GM19324 (cell line): ENCODE results near the gene TARBP1.
"Not testable (repeated sequence)": the region's sequence is repeated elsewhere in the genome, so short reads cannot be mapped to it uniquely, and the experiment has no call there.

Experiments used
- ATAC-seq: cut with Tn5 transposase; IDR thresholded peaks from one replicate; pipeline ENCODE4 v1.9.1; 2021; ENCODE audit warnings: mild to moderate bottlenecking, moderate library complexity; ENCODE audit not compliant: unreplicated experiment, low FRiP score

TARBP1 gene

GRCh38 chr1:234438579-234438978 is 40.4 kb downstream of the TARBP1 start:
- no peak for ATAC-seq

DNA sequence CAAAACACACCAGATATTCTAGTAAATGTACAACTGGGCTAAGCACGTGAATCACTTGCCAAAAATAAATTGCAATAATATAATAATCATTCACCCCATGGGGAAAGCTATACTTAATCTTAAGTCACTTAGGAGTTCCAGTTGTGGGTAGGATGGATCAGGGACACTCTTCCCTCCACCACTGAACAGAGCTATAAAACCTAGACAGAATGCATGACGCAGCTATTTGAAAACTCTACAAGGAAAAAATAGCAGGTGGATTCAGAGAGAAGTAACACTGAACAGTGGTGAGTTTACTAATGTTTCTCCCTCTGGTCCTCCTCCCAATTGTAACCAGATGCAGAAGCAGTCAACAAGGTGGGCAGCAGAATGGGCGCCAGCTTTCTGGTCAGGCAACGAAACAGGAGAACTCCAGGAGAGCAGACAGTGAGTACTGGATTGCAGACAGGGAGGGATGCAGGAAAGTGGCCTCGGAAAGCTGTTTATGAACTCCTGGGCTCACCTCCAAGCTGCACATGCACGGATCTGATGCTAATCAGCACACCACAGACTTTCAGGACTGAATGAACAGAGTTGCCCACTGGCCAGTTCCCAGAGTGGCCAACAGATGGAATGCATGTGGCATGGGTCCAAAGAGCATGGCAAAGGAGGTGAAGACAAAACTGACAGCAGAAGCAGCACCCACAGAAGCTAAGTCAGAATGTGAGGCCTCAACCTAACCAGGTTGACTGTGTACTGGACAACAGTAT is 41.4 kb downstream of the TARBP1 start:
- no peak for ATAC-seq

DNA sequence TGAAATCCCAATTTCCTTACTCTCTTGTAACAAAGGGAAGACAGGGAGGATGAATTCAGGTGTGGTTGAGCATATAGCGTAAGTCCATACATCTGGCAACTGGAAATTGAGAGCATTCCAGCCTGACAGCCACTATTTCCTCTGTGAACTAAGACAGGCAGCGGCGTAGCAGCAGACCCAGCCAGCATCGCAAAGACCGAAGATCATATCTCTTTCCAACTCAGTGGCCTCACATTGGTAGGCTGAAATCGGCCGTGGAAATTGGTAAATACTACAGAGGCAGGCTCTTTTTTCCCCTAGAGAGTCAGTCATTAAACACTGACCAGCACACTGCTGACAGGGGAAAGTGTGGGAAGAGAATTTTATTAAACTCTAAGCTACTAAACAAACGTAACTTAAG is 43.4 kb downstream of the TARBP1 start:
- ATAC-seq: no peak

GRCh38 chr1:234434706-234435105 is 44.3 kb downstream of the TARBP1 start:
- no peak for ATAC-seq

DNA sequence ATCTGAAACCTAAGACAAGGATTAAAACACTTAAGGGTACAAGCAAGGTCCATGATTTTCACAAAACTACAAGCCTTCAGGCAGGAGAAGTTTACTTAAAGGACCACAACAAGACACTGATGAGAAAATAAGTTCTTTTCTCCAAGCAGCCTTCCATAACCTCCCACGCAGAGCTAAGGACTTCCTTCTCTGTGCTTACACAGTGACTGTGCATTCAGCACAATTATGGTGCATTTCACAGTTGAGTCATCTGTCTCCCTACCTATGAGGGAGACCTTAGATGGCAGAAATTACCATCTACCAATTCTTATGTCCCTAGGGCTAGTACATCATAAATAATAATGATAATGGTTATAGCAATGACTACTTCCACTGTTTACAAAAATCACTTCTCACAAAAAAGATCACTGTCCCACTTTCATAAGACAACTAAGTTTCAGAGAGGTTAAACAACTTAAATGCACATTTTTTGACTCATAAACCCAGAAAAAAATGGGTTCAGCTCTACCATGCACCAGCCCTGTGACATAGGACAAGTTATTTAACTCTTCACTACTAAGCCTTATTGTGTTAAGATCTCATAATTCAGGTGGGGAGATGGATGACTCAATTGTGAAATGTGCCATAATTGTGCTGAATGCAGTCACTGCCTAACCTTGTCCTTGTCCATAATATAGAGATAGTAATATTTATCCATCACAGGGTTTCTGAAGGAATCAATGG is 45.3 kb downstream of the TARBP1 start:
- no peak for ATAC-seq

DNA sequence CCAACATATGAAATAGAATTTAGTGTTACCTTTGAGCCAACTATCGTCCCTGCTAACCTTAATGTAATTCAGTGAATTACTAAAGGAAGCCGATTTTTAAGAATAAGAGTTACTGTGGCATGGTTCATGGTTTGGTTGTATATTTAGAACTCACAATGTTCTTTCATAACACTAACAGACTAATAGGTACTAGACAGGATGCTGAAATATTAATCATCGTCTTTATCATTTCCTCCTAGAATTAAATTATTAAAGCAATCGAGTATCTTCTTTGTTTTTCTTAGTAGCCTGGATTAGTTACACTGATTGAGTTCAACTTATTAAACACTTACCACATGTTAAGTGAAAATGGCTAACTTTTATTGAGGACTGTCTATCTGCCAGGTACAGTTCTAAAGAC is 47.7 kb downstream of the TARBP1 start:
- no peak for ATAC-seq

GRCh38 chr1:234430691-234431090 is 48.3 kb downstream of the TARBP1 start:
- no peak for ATAC-seq

DNA sequence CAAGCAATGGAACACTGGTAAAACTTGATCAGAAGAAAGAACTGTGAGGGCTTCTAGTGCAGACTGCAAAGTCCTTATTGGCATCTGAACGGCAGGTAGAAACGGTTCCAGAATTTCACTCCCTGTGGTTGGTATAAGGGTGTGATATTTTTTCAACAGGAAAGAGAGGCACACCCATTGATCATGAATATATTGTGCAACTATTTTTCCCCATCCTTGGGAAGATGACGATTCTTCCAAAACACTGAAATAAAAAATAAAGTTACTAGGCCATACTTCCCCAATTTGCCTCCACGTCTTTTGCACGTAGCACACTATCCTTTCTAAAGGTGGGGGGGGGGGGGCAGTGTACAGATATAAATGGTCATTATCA is 49.6 kb downstream of the TARBP1 start:
- ATAC-seq: no peak

DNA sequence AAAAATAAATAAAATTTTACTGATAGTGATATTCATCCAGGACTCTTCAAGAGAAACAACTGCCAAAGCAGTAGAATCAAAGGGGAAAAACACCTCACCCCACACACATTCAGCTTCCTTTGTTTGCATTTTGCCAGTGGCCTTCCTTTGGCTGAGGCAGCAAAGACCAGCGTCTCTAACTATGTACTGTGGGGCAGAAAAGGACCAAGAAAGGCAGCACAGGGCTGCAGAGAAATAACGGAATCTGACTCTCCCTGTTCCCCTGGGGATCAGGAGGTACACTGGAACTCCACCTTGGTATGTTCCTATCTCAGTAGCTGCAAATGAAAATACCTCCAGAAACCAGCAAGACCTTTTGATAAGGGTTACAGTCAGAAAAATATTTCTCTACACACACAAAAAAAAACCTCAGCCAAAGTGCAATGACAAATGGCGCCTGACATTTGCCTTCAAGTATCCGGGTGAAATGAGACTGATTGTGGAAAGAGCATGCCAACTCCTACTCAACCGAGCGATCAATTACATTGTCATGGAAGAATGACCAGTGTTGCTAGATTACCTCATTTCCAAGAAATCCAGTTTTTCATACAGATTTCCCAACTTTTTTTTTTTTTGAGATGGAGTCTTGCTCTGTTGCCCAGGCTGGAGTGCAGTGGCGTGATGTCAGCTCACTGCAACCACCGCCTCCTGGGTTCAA is 50.9 kb downstream of the TARBP1 start:
- no peak for ATAC-seq

DNA sequence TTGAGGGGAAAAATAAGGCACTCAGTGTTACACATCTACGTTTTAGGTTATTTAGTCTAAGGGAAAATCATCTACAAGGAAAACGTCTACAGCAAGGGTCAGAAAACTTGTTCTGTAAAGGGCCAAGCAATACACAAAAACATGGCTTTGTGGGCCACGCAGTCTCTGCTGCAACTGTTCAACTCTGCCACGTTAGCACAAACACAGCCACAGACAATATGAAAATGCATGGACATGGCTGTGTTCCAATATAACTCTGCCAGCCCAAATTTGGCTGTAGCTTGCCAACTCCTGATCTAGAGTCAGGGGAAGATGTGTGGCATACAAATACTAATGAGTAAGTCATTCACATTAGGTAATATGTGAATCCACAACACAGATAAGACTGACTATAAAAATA is 65.0 kb downstream of the TARBP1 start:
- ATAC-seq: no peak

- ATAC-seq: no peak
These were observed 65.5 kb downstream of the TARBP1 start for GRCh38 chr1:234413485-234413884.

- no peak for ATAC-seq
These were observed 66.1 kb downstream of the TARBP1 start for GRCh38 chr1:234412830-234413229.

DNA sequence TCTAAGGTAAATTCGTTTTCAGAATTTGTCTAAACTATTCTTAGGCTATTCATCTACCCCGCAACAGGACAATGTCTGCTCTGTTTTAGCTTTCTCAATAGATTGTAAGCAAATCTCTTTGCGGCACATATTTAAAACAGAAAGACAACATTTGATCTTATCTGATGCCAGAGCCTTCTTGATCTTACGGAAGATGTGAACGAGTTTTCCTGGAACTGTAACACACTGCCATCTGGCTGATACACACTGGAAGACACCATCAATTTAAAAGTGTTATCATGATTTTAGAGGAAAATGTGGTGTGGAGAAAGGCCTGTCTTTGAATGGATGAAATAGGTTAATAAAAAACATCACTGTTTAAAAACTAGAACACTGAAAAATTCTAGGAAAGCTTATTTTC is 69.7 kb downstream of the TARBP1 start:
- no peak for ATAC-seq

DNA sequence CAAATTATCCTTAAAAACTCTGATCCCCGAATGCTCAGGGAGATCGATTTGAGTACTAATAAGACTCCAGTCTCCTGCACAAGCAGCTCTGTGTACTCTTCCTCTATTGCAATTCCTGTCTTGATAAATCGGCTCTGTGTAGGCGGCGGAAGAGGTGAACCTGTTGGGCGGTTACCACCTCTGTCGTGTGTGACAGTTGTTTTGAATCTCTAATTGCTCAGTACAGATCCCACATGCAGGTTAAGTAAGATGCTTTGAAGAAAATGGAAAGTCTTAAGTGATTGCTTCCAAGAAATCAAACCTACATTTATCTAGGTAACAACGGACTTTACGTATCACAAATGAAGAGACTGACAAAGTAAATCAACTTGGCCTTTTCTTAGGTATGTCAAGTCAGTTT is 70.2 kb downstream of the TARBP1 start:
- ATAC-seq: no peak

- no peak for ATAC-seq
These were observed 72.1 kb downstream of the TARBP1 start for GRCh38 chr1:234406871-234407270.

GRCh38 chr1:234405676-234406075 is 73.3 kb downstream of the TARBP1 start:
- ATAC-seq: no peak

- no peak for ATAC-seq
These were observed 76.0 kb downstream of the TARBP1 start for GRCh38 chr1:234402939-234403338.

DNA sequence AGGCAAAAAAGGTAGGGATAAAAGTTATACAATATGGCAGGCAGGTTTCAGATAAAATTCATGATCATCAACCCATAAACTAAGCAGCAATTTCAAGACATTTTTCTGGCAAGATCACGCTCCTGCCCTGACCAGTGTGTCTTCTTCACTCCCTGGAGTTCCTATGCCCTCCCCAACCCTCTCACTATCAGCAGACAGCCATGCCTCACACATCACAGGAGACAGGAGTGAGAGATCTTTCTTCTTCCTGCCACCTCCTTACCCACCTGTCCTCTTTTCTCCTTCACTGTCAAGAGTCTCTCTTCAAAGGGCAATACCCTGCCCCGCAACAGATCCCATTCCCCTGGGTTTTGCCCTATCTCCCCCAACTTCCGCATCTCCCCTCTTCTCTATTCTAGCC is 77.3 kb downstream of the TARBP1 start:
- ATAC-seq: no peak

GRCh38 chr1:234400773-234401172 is 78.2 kb downstream of the TARBP1 start:
- no peak for ATAC-seq

GRCh38 chr1:234399515-234399914 is 79.5 kb downstream of the TARBP1 start:
- not testable (repeated sequence) for ATAC-seq

- no peak for ATAC-seq
These were observed 80.1 kb downstream of the TARBP1 start for GRCh38 chr1:234398849-234399381.
